GM12878 (cell line): ENCODE data around the gene MSANTD2. TPM values are rescaled to one million over a fixed set of nuclear protein-coding genes. Genes with fewer than 3 reads are reported as not detected.

Source experiments
- ATAC-seq: fragments of 200-7000 bp; cut with Tn5 transposase; 3 replicates; pipeline ENCODE4 v1.9.1; 2020; ENCODE audit warnings: mild to moderate bottlenecking, moderate library complexity
- BruUV-seq: library from RNA; stranded (reverse); fragments of 400-500 nt; replicated peaks from 2 replicates; lab custom pipeline; 2021; lab: Mats Ljungman, UMichigan
- CTCF ChIA-PET: fragments of 300-600 bp; sonication (Branson Sonifier 250); formaldehyde crosslinking; extraction: SDS; loops from one replicate; lab custom pipeline; 2021; ENCODE audit warnings: inconsistent platforms; lab: Yijun Ruan, JAX
- POLR2A ChIA-PET: fragments of 350-600 bp; formaldehyde crosslinking; extraction: SDS; loops from one replicate; lab custom pipeline; 2021; ENCODE audit warnings: inconsistent platforms; lab: Charles Lee
- RAD21 ChIA-PET: fragments of 300-600 bp; sonication (Branson Sonifier 250); formaldehyde crosslinking; loops from one replicate; lab custom pipeline; 2023; ENCODE audit warnings: antibody characterized with exemption; ENCODE audit not compliant: unreplicated experiment; lab: Charles Lee
- SMC1A ChIA-PET: fragments of 300-600 bp; sonication (Branson Sonifier 250); formaldehyde crosslinking; loops from one replicate; lab custom pipeline; 2023; ENCODE audit not compliant: unreplicated experiment, uncharacterized antibody; lab: Charles Lee
- DNase-seq: peaks from one replicate; pipeline ENCODE4 v3.0.0-alpha.2; 2011; ENCODE audit warnings: low read depth, low spot score
- FAIRE-seq: peaks from 3 replicates; lab custom pipeline; 2011; peaks lifted over from hg19 to GRCh38; lab: Jason Lieb, UNC
- H2AFZ ChIP-seq: 2 replicates; pipeline ENCODE4 v1.6.0; 2011; ENCODE audit warnings: low read depth, low read length, control low read depth; ENCODE audit not compliant: control insufficient read depth
- H3K27ac ChIP-seq: 2 replicates; pipeline ENCODE4 v1.5.1; 2011; ENCODE audit warnings: control low read depth; ENCODE audit not compliant: control insufficient read depth, insufficient read depth
- H3K27me3 ChIP-seq, 2 experiments: replicated peaks in 1 of 2; 2 replicates each; pipeline versions ENCODE4 v1.6.0 to v1.6.1; 2011; ENCODE audit warnings: low read length in 1 of 2; ENCODE audit not compliant: control insufficient read depth in 2 of 2, insufficient read depth in 2 of 2
- H3K36me3 ChIP-seq, 2 experiments: 2 replicates each; pipeline ENCODE4 v1.5.1; 2011; ENCODE audit warnings: low read length in 1 of 2; ENCODE audit not compliant: control insufficient read depth in 2 of 2, insufficient read depth in 2 of 2
- H3K4me1 ChIP-seq: 2 replicates; pipeline ENCODE4 v1.6.1; 2011; ENCODE audit warnings: mild to moderate bottlenecking, low read length, moderate library complexity, mixed read lengths; ENCODE audit not compliant: control insufficient read depth, insufficient read depth
- H3K4me2 ChIP-seq: 2 replicates; pipeline ENCODE4 v1.6.0; 2011; ENCODE audit warnings: control low read depth; ENCODE audit not compliant: control insufficient read depth, insufficient read depth
- H3K4me3 ChIP-seq: fragments of 200-600 bp; sonication (generic); 2 replicates; pipeline ENCODE4 v1.5.1; 2016
- H3K79me2 ChIP-seq: 2 replicates; pipeline ENCODE4 v1.6.0; 2011; ENCODE audit warnings: low read length; ENCODE audit not compliant: control insufficient read depth, insufficient read depth
- H3K9ac ChIP-seq: 2 replicates; pipeline ENCODE4 v1.8.0; 2011; ENCODE audit warnings: low read length, control low read depth, mixed read lengths; ENCODE audit not compliant: control insufficient read depth, insufficient read depth
- H3K9me3 ChIP-seq: replicated peaks from 3 replicates; pipeline ENCODE4 v1.5.1; 2011; ENCODE audit warnings: mild to moderate bottlenecking, low read length; ENCODE audit not compliant: control insufficient read depth, insufficient read depth
- H4K20me1 ChIP-seq: 2 replicates; pipeline ENCODE4 v1.6.0; 2011; ENCODE audit not compliant: control insufficient read depth, insufficient read depth
- ATF3 ChIP-seq: IDR thresholded peaks from 2 replicates; pipeline ENCODE4 v1.6.1; 2011; ENCODE audit warnings: low read depth, mild to moderate bottlenecking, low read length, moderate library complexity, borderline replicate concordance; ENCODE audit errors: extremely low read depth
- MTA3 ChIP-seq: IDR thresholded peaks from 2 replicates; pipeline ENCODE4 v1.6.1; 2012; ENCODE audit warnings: low read length, inconsistent platforms, borderline replicate concordance
- NFYA ChIP-seq: IDR thresholded peaks from 2 replicates; pipeline ENCODE4 v1.6.1; 2011; ENCODE audit warnings: low read depth, mild to moderate bottlenecking, low read length, improper control_type of control experiment, borderline replicate concordance
- SMC3 ChIP-seq: IDR thresholded peaks from 2 replicates; pipeline ENCODE4 v1.6.1; 2011; ENCODE audit warnings: low read length, improper control_type of control experiment, borderline replicate concordance
- WGBS: methylation state at CpG from one replicate; pipeline ENCODE4 v1.1.6; 2016; ENCODE audit warnings: low lambda C conversion rate; ENCODE audit not compliant: insufficient replicate concordance, insufficient coverage; ENCODE audit errors: missing lambda C conversion rate; 5-methylcytosine and 5-hydroxymethylcytosine counted together
- in situ Hi-C: fragments of 300-500 bp; cut with MboI; formaldehyde crosslinking; loops from 9 replicates; pipeline ENCODE4 v1.14.3; 2018; ENCODE audit warnings: mixed read lengths
- intact Hi-C: fragments of 100-400 bp; cut with micrococcal nuclease; formaldehyde crosslinking; loops from one replicate; pipeline ENCODE4 v1.14.2; 2022; ENCODE audit not compliant: unreplicated experiment
- polyA plus RNA-seq, 11 experiments: library from polyadenylated mRNA; depleted of rRNA in 4 of 11; unstranded in 6 of 11; stranded (reverse) in 5 of 11; fragments of >200 nt; fragmentation: Nextera tagmentation in 4 of 11; fragmentation: Illumina TruSeq in 1 of 11; extraction: Ambion mirVana in 4 of 11; extraction: Trizol in 1 of 11; gene quantifications; 1 replicate in 1 of 11; 2 replicates in 10 of 11; pipeline versions ENCODE4 v1.2.1 to v1.2.3, GENCODE V29; 2011 to 2016; ENCODE audit warnings: inconsistent platforms in 2 of 11, missing spikeins in 2 of 11, low read depth in 1 of 11
- total RNA-seq, 4 experiments: library from RNA; depleted of rRNA in 3 of 4; stranded (reverse); fragments of >200 nt in 3 of 4; fragmentation: Illumina TruSeq in 1 of 4; extraction: Trizol in 1 of 4; gene quantifications; 2 replicates each; pipeline versions ENCODE4 v1.2.1 to v1.2.3, GENCODE V29; 2013 to 2021
- TF ChIP-seq, protein P1 (sequence below): IDR thresholded peaks from 2 replicates; pipeline ENCODE4 v1.6.1; 2011; ENCODE audit warnings: low read depth, low read length, improper control_type of control experiment, borderline replicate concordance
- TF ChIP-seq, protein P2 (sequence below): IDR thresholded peaks from 2 replicates; pipeline ENCODE4 v1.6.1; 2012; ENCODE audit warnings: improper control_type of control experiment, low read depth, low read length; ENCODE audit not compliant: insufficient replicate concordance

The MSANTD2 gene
- total and polyA plus RNA-seq, 10 of the 15 experiments (the other 5 are each of a cell fraction or from before 2014, with no cell fraction given), result 3.0 to 12.4 (median 8.0) TPM

GRCh38 chr11:124756033-124756752 lies 44.0 kb downstream of the MSANTD2 start:
- H4K20me1 ChIP-seq, result no peaks in the 10 kb centered on the region
- no peak overlapping the region for H3K27ac ChIP-seq
- WGBS, result 60% methylated on average over 9 of the region's 9 CpGs
- peaks cover 18% of the 10 kb centered on the region for H3K4me1 ChIP-seq
- no peak overlapping the region for H3K4me3 ChIP-seq
- in situ Hi-C loops (no loop called here), intact Hi-C loops (no loop called here)
- no TSS peak for BruUV-seq
- no peak for TF ChIP-seq MTA3
- TF ChIP-seq, protein P1, sequence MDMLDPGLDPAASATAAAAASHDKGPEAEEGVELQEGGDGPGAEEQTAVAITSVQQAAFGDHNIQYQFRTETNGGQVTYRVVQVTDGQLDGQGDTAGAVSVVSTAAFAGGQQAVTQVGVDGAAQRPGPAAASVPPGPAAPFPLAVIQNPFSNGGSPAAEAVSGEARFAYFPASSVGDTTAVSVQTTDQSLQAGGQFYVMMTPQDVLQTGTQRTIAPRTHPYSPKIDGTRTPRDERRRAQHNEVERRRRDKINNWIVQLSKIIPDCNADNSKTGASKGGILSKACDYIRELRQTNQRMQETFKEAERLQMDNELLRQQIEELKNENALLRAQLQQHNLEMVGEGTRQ, result no peak
- no peak for TF ChIP-seq NFYA
- TF ChIP-seq, protein P2, sequence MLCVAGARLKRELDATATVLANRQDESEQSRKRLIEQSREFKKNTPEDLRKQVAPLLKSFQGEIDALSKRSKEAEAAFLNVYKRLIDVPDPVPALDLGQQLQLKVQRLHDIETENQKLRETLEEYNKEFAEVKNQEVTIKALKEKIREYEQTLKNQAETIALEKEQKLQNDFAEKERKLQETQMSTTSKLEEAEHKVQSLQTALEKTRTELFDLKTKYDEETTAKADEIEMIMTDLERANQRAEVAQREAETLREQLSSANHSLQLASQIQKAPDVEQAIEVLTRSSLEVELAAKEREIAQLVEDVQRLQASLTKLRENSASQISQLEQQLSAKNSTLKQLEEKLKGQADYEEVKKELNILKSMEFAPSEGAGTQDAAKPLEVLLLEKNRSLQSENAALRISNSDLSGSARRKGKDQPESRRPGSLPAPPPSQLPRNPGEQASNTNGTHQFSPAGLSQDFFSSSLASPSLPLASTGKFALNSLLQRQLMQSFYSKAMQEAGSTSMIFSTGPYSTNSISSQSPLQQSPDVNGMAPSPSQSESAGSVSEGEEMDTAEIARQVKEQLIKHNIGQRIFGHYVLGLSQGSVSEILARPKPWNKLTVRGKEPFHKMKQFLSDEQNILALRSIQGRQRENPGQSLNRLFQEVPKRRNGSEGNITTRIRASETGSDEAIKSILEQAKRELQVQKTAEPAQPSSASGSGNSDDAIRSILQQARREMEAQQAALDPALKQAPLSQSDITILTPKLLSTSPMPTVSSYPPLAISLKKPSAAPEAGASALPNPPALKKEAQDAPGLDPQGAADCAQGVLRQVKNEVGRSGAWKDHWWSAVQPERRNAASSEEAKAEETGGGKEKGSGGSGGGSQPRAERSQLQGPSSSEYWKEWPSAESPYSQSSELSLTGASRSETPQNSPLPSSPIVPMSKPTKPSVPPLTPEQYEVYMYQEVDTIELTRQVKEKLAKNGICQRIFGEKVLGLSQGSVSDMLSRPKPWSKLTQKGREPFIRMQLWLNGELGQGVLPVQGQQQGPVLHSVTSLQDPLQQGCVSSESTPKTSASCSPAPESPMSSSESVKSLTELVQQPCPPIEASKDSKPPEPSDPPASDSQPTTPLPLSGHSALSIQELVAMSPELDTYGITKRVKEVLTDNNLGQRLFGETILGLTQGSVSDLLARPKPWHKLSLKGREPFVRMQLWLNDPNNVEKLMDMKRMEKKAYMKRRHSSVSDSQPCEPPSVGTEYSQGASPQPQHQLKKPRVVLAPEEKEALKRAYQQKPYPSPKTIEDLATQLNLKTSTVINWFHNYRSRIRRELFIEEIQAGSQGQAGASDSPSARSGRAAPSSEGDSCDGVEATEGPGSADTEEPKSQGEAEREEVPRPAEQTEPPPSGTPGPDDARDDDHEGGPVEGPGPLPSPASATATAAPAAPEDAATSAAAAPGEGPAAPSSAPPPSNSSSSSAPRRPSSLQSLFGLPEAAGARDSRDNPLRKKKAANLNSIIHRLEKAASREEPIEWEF, result no peak
- no peak for TF ChIP-seq SMC3
- TF ChIP-seq ATF3, result no peak
- H2AFZ ChIP-seq, result no peak overlapping the region
- ChIA-PET SMC1A (interaction anchor here (0.9 to 3.4 kb wide), 4 partner anchors 10 to 87 kb away, joined by 3 to 12 read pairs (median 4); no protein-coding TSS in a partner anchor), CTCF (interaction anchor here (1.0 to 16.3 kb wide), 4 partner anchors 12 to 85 kb away, joined by 3 to 272 read pairs (median 104); partner anchors contain the start of genes MSANTD2, NRGN, SIAE and SPA17), RAD21 (interaction anchor here (1.8 kb wide), 1 partner anchor 9 kb away, joined by 6 read pairs; no protein-coding TSS in a partner anchor), POLR2A (no interaction called here)
- H3K79me2 ChIP-seq, result peaks cover 38% of the 10 kb centered on the region
- H3K36me3 ChIP-seq, result no peaks in the 10 kb centered on the region; a peak in 1 of 4 replicates
- no peaks in the 10 kb centered on the region for H3K9me3 ChIP-seq
- no peak overlapping the region for H3K4me2 ChIP-seq
- no peak for ATAC-seq
- FAIRE-seq, result no peak
- no peak overlapping the region for H3K9ac ChIP-seq
- no peak for DNase-seq
- no peaks in the 10 kb centered on the region for H3K27me3 ChIP-seq
